OCI-LY1 (cell line): ENCODE results near the gene SLC8A1.

Experiments
- H2AFZ ChIP-seq: fragments of 200-600 bp; sonication (generic), shearing (Covaris generic); 2 replicates; pipeline ENCODE4 v1.6.0; 2014; ENCODE audit warnings: antibody characterized with exemption, mild to moderate bottlenecking, low read length
- H3F3A ChIP-seq: fragments of 200-600 bp; sonication (generic), shearing (Covaris generic); 2 replicates; pipeline ENCODE4 v1.6.0; 2014; ENCODE audit warnings: mild to moderate bottlenecking, antibody characterized with exemption, low read length, moderate library complexity; ENCODE audit not compliant: insufficient read depth
- H3K27ac ChIP-seq: fragments of 200-600 bp; sonication (generic); 2 replicates; pipeline ENCODE4 v1.5.1; 2014; ENCODE audit warnings: low read length, mixed run types, mild to moderate bottlenecking, low read depth; ENCODE audit not compliant: poor library complexity, severe bottlenecking
- H3K27me3 ChIP-seq: fragments of 200-600 bp; sonication (generic); 2 replicates; pipeline ENCODE4 v1.6.0; 2014; ENCODE audit warnings: antibody characterized with exemption, mild to moderate bottlenecking, low read length, moderate library complexity; ENCODE audit not compliant: insufficient read depth
- H3K36me3 ChIP-seq: fragments of 200-600 bp; sonication (generic); 2 replicates; pipeline ENCODE4 v1.6.1; 2014; ENCODE audit warnings: mild to moderate bottlenecking, antibody characterized with exemption, low read length, moderate library complexity, mixed read lengths; ENCODE audit not compliant: insufficient read depth
- H3K4me1 ChIP-seq: fragments of 200-600 bp; sonication (generic); 2 replicates; pipeline ENCODE4 v1.5.1; 2014; ENCODE audit warnings: mild to moderate bottlenecking, low read length, moderate library complexity; ENCODE audit not compliant: insufficient read depth, severe bottlenecking
- H3K4me2 ChIP-seq: fragments of 200-600 bp; sonication (generic), shearing (Covaris generic); 2 replicates; pipeline ENCODE4 v1.6.1; 2014; ENCODE audit warnings: low read length
- H3K4me3 ChIP-seq: fragments of 200-600 bp; sonication (generic); 2 replicates; pipeline ENCODE4 v1.5.1; 2014; ENCODE audit warnings: low read length, low read depth, mild to moderate bottlenecking, mixed read lengths; ENCODE audit not compliant: poor library complexity, severe bottlenecking
- H3K79me2 ChIP-seq: fragments of 200-600 bp; shearing (Covaris generic); 2 replicates; pipeline ENCODE4 v1.6.1; 2016; ENCODE audit warnings: mixed run types, low read length, mixed read lengths; ENCODE audit not compliant: insufficient read depth
- H3K9ac ChIP-seq: fragments of 200-600 bp; sonication (generic), shearing (Covaris generic); 2 replicates; pipeline ENCODE4 v1.6.1; 2014; ENCODE audit warnings: mild to moderate bottlenecking, low read length, mixed read lengths
- H3K9me2 ChIP-seq: fragments of 200-600 bp; sonication (generic), shearing (Covaris generic); 2 replicates; pipeline ENCODE4 v1.6.1; 2014; ENCODE audit warnings: low read depth, mild to moderate bottlenecking, low read length, mixed read lengths
- H3K9me3 ChIP-seq: fragments of 200-600 bp; shearing (Covaris generic); 2 replicates; pipeline ENCODE4 v1.6.1; 2014; ENCODE audit warnings: low read length, mixed read lengths
- H4K20me1 ChIP-seq: fragments of 200-600 bp; sonication (generic), shearing (Covaris generic); 2 replicates; pipeline ENCODE4 v1.6.0; 2016; ENCODE audit warnings: mild to moderate bottlenecking, low read length; ENCODE audit not compliant: insufficient read depth
- CTCF ChIP-seq: fragments of 200-600 bp; sonication (generic), shearing (Covaris generic); IDR thresholded peaks from 2 replicates; pipeline ENCODE4 v1.5.1; 2017; ENCODE audit warnings: mild to moderate bottlenecking, antibody characterized with exemption, low read length, moderate library complexity, mixed read lengths
- EZH2 ChIP-seq: fragments of 200-600 bp; sonication (generic), shearing (Covaris generic); IDR thresholded peaks from 2 replicates; pipeline ENCODE4 v1.8.0; 2017; ENCODE audit warnings: borderline replicate concordance, mixed run types, mild to moderate bottlenecking, antibody characterized with exemption, low read length, moderate library complexity, mixed read lengths

The SLC8A1 gene

DNA sequence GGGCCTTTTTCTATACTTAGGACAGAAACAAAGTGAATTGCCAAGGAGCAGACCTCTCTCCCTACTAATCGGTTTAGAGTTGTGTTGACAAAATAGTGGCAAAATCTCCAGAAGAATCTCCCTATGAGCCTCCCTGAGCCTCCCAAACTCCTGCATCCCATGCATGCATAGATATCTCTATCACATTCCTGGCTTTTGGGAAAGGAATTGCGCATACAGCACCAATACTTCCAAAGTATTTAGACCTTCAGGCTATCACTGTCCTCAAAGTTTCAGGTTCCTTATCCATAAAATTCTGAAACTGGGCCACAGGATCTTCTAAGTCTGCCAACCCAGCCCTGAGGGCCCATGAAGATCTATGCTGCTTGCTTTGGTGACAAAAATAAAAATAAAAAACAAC lies 152.1 kb downstream of the SLC8A1 start:
- Histone ChIP-seq H3K27ac (no peak overlapping the region), H3F3A (no peaks in the 10 kb centered on the region), H4K20me1 (no peaks in the 10 kb centered on the region), H3K9me2 (no peaks in the 10 kb centered on the region), H3K4me3 (no peak overlapping the region), H3K79me2 (no peaks in the 10 kb centered on the region), H3K4me2 (no peak overlapping the region), H3K9me3 (no peaks in the 10 kb centered on the region), H3K9ac (no peak overlapping the region), H3K27me3 (no peaks in the 10 kb centered on the region), H3K4me1 (no peaks in the 10 kb centered on the region), H2AFZ (no peak overlapping the region), H3K36me3 (no peaks in the 10 kb centered on the region)
- no peak for TF ChIP-seq EZH2
- no peak for TF ChIP-seq CTCF

DNA sequence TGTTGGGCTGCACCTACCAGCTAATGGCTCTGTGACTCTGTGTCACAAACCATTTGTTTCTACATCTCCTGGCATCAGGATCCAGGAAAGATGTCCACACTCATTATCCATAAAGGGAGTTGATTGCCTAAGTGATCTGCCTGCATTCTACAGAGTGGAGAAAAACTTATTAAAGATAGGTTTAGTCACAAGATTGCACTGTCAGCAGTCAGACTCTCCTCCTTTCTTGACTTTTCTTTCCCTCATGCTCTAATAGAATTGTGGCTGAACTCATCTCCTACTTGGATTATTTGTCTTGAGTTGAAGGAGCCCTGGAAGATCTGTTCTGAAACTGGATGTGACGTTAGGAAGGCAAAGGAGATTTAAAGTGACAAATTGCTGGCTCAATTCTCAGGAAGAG lies 152.7 kb downstream of the SLC8A1 start:
- Histone ChIP-seq H3K79me2 (no peaks in the 10 kb centered on the region), H3K9me2 (no peaks in the 10 kb centered on the region), H3K27ac (no peak overlapping the region), H3K4me3 (no peak overlapping the region), H3F3A (no peaks in the 10 kb centered on the region), H3K9ac (no peak overlapping the region), H3K36me3 (no peaks in the 10 kb centered on the region), H4K20me1 (no peaks in the 10 kb centered on the region), H3K27me3 (no peaks in the 10 kb centered on the region), H2AFZ (no peak overlapping the region), H3K4me1 (no peaks in the 10 kb centered on the region), H3K4me2 (no peak overlapping the region), H3K9me3 (no peaks in the 10 kb centered on the region)
- TF ChIP-seq EZH2 (no peak), CTCF (no peak)

DNA sequence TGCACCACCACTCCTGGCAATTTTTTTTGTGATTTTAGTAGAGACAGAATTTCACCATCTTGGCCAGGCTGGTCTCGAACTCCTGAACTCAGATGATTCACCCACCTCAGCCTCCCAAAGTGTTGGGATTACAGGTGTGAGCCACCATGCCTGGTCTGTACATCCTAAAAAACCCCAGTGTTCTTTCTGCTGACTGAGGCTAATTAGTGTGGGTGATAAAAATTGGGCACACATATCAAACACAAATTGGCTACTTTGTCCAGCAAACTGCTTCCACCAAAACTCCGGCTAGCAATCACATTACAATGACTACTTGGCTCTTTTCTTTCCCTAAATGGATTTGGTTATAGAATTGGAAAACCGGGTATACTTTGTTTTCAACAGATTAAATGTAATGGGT lies 153.9 kb downstream of the SLC8A1 start:
- Histone ChIP-seq H3K36me3 (no peaks in the 10 kb centered on the region), H3K27ac (no peak overlapping the region), H3K4me3 (no peak overlapping the region), H3K9me2 (no peaks in the 10 kb centered on the region), H3K9me3 (no peaks in the 10 kb centered on the region), H3K9ac (no peak overlapping the region), H3K4me1 (no peaks in the 10 kb centered on the region), H3K79me2 (no peaks in the 10 kb centered on the region), H4K20me1 (no peaks in the 10 kb centered on the region), H3F3A (no peaks in the 10 kb centered on the region), H3K27me3 (no peaks in the 10 kb centered on the region), H3K4me2 (no peak overlapping the region), H2AFZ (no peak overlapping the region)
- no peak for TF ChIP-seq EZH2
- no peak for TF ChIP-seq CTCF
